GM18861 (cell line): ENCODE measurements around the gene HADHA.

Source experiments
- ATAC-seq: cut with Tn5 transposase; IDR thresholded peaks from one replicate; pipeline ENCODE4 v1.9.1; 2021; ENCODE audit not compliant: unreplicated experiment

Gene HADHA

GRCh38 chr2:26195040-26195984, 49.1 kb downstream of the HADHA start:
- ATAC-seq = no peak

- no peak for ATAC-seq
Measured at GRCh38 chr2:26193578-26194231, 50.7 kb downstream of the HADHA start.

GRCh38 chr2:26191316-26192159, 52.9 kb downstream of the HADHA start:
- ATAC-seq = no peak

GRCh38 chr2:26190369-26190768, 54.1 kb downstream of the HADHA start:
- ATAC-seq = no peak

- no peak for ATAC-seq
Measured at GRCh38 chr2:26189751-26190150, 54.7 kb downstream of the HADHA start.

GRCh38 chr2:26189123-26189522, 55.3 kb downstream of the HADHA start:
- no peak for ATAC-seq

GRCh38 chr2:26187537-26188104, 56.8 kb downstream of the HADHA start:
- no peak for ATAC-seq

- no peak for ATAC-seq
Measured at GRCh38 chr2:26187114-26187513, 57.3 kb downstream of the HADHA start.

GRCh38 chr2:26185954-26186770, 58.3 kb downstream of the HADHA start:
- ATAC-seq = no peak

- ATAC-seq = no peak
Measured at GRCh38 chr2:26185304-26185928, 59.0 kb downstream of the HADHA start.

GRCh38 chr2:26184555-26185303, 59.7 kb downstream of the HADHA start:
- ATAC-seq = no peak

- no peak for ATAC-seq
Measured at GRCh38 chr2:26184121-26184520, 60.3 kb downstream of the HADHA start.

- no peak for ATAC-seq
Measured at GRCh38 chr2:26182887-26183630, 61.4 kb downstream of the HADHA start.

- no peak for ATAC-seq
Measured at GRCh38 chr2:26182441-26182840, 62.0 kb downstream of the HADHA start.

GRCh38 chr2:26179446-26179913, 65.0 kb downstream of the HADHA start:
- ATAC-seq = no peak

- ATAC-seq = no peak
Measured at GRCh38 chr2:26178746-26179436, 65.5 kb downstream of the HADHA start.

- no peak for ATAC-seq
Measured at GRCh38 chr2:26178246-26178645, 66.2 kb downstream of the HADHA start.

GRCh38 chr2:26177122-26177521, 67.3 kb downstream of the HADHA start:
- no peak for ATAC-seq
